ENCODE measurements around the gene PHIP.

DNA sequence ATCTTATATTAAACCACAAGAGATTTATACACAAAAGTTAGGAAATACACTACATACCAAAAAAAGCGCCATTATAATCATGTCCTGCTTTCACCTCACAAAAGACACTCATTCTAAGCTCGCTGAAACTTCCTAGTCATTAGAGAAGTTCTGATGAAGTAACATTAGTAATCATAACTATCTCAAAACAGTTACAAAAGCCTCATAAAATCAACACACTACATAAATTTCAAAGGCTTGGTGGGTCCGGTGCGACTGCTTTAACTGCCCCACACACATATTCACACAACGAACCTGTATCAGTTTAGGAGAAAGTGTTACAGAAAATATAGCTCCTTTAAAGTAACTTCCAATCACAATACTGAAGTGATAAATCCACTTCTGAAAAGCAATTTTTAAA is 1.9 kb downstream of the PHIP start:
- TF ChIP-seq, protein P1, sequence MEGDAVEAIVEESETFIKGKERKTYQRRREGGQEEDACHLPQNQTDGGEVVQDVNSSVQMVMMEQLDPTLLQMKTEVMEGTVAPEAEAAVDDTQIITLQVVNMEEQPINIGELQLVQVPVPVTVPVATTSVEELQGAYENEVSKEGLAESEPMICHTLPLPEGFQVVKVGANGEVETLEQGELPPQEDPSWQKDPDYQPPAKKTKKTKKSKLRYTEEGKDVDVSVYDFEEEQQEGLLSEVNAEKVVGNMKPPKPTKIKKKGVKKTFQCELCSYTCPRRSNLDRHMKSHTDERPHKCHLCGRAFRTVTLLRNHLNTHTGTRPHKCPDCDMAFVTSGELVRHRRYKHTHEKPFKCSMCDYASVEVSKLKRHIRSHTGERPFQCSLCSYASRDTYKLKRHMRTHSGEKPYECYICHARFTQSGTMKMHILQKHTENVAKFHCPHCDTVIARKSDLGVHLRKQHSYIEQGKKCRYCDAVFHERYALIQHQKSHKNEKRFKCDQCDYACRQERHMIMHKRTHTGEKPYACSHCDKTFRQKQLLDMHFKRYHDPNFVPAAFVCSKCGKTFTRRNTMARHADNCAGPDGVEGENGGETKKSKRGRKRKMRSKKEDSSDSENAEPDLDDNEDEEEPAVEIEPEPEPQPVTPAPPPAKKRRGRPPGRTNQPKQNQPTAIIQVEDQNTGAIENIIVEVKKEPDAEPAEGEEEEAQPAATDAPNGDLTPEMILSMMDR (IDR thresholded peaks at IDR 0.05; ENCODE audit: low read depth, low read length) = no peak
- TF ChIP-seq POLR2A (IDR thresholded peaks at IDR 0.05; ENCODE audit: extremely low read depth, insufficient read length) = no peak
- TF ChIP-seq, protein P2, sequence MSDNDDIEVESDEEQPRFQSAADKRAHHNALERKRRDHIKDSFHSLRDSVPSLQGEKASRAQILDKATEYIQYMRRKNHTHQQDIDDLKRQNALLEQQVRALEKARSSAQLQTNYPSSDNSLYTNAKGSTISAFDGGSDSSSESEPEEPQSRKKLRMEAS (IDR thresholded peaks at IDR 0.05; ENCODE audit: low read depth, low read length) = no peak
- no peak for TF ChIP-seq MYC (IDR thresholded peaks at IDR 0.05; ENCODE audit: low read depth, low read length)
